Endothelial cell of umbilical vein (primary cell): ENCODE measurements around the gene SPSB2. TPM values are rescaled to one million over a fixed set of nuclear protein-coding genes. Genes with fewer than 3 reads are reported as not detected.

Source experiments
- BruUV-seq: library from RNA; stranded (reverse); fragments of 400-500 nt; replicated peaks from 2 replicates; lab custom pipeline; 2021; lab: Mats Ljungman, UMichigan
- CTCF ChIA-PET: fragments of 300-600, 350-600 bp; sonication (Branson Sonifier 250); formaldehyde crosslinking; loops from one replicate; lab custom pipeline; 2021; ENCODE audit warnings: antibody characterized with exemption, inconsistent platforms; lab: Charles Lee
- POLR2A ChIA-PET: fragments of 300-600, 350-600 bp; sonication (Branson Sonifier 250); formaldehyde crosslinking; loops from one replicate; lab custom pipeline; 2021; ENCODE audit warnings: antibody characterized with exemption, inconsistent platforms; lab: Charles Lee
- DNase-seq: peaks from one replicate; pipeline ENCODE4 v3.0.0-alpha.2; 2011; ENCODE audit warnings: low read depth, low spot score
- FAIRE-seq: peaks from 2 replicates; lab custom pipeline; 2011; peaks lifted over from hg19 to GRCh38; lab: Jason Lieb, UNC
- H2AFZ ChIP-seq: 2 replicates; pipeline ENCODE4 v1.6.0; 2012; ENCODE audit warnings: low read depth, low read length, control low read depth, inconsistent platforms
- H3K27ac ChIP-seq: 2 replicates; pipeline ENCODE4 v1.5.1; 2011; ENCODE audit warnings: low read depth, mild to moderate bottlenecking, control low read depth, low read length, moderate library complexity; ENCODE audit not compliant: insufficient read depth
- H3K27me3 ChIP-seq, 2 experiments: 2 replicates each; pipeline versions ENCODE4 v1.6.0 to v1.6.1; 2011; ENCODE audit warnings: low read length in 2 of 2, mixed read lengths in 1 of 2; ENCODE audit not compliant: control insufficient read depth in 2 of 2, insufficient read depth in 2 of 2
- H3K36me3 ChIP-seq, 2 experiments: 2 replicates in 1 of 2; 3 replicates in 1 of 2; pipeline ENCODE4 v1.5.1; 2011; ENCODE audit warnings: low read length in 2 of 2, mild to moderate bottlenecking in 1 of 2, moderate library complexity in 1 of 2; ENCODE audit not compliant: control insufficient read depth in 2 of 2, insufficient read depth in 2 of 2; ENCODE audit errors: extremely low read depth in 1 of 2
- H3K4me1 ChIP-seq: 3 replicates; pipeline ENCODE4 v1.5.1; 2011; ENCODE audit warnings: mild to moderate bottlenecking, low read length; ENCODE audit not compliant: control insufficient read depth, insufficient read depth; ENCODE audit errors: extremely low read depth
- H3K4me2 ChIP-seq: 2 replicates; pipeline ENCODE4 v1.6.1; 2011; ENCODE audit warnings: low read length, control low read depth, mixed read lengths; ENCODE audit not compliant: insufficient read depth
- H3K4me3 ChIP-seq, 3 experiments: fragments of 200-600 bp in 1 of 3; sonication (generic), shearing (Covaris generic) in 1 of 3; replicated peaks in 1 of 3; 2 replicates each; pipeline ENCODE4 v1.5.1; 2011 to 2016; ENCODE audit warnings: control low read depth in 3 of 3, low read length in 3 of 3, mild to moderate bottlenecking in 2 of 3, inconsistent platforms in 1 of 3, low read depth in 1 of 3, moderate library complexity in 1 of 3; ENCODE audit not compliant: insufficient read depth in 1 of 3
- H3K79me2 ChIP-seq: 2 replicates; pipeline ENCODE4 v1.6.0; 2012; ENCODE audit warnings: low read length, inconsistent platforms; ENCODE audit not compliant: control insufficient read depth, insufficient read depth
- H3K9ac ChIP-seq: replicated peaks from 2 replicates; pipeline ENCODE3; 2011; ENCODE audit warnings: low read length, control low read depth; ENCODE audit not compliant: insufficient read depth; ENCODE audit errors: extremely low read depth
- H3K9me1 ChIP-seq: replicated peaks from 3 replicates; pipeline ENCODE4 v1.6.0; 2011; ENCODE audit warnings: mild to moderate bottlenecking, low read length; ENCODE audit not compliant: control insufficient read depth, insufficient read depth; ENCODE audit errors: extremely low read depth
- H3K9me3 ChIP-seq: replicated peaks from 2 replicates; pipeline ENCODE4 v1.5.1; 2012; ENCODE audit warnings: low read length, inconsistent platforms; ENCODE audit not compliant: control insufficient read depth, insufficient read depth
- H4K20me1 ChIP-seq: replicated peaks from 2 replicates; pipeline ENCODE3; 2011; ENCODE audit warnings: mild to moderate bottlenecking, low read length; ENCODE audit not compliant: control insufficient read depth, insufficient read depth; ENCODE audit errors: extremely low read depth
- CTCF ChIP-seq, 2 donors: IDR thresholded peaks; 1 replicate in 1 of 2; 2 replicates in 1 of 2; pipeline ENCODE4 v1.5.1; 2011; ENCODE audit warnings: low read length in 2 of 2, mild to moderate bottlenecking in 2 of 2, moderate library complexity in 2 of 2, control low read depth in 1 of 2, inconsistent platforms in 1 of 2, low read depth in 1 of 2; ENCODE audit not compliant: insufficient read depth in 1 of 2; ENCODE audit errors: extremely low read depth in 1 of 2
- EZH2 ChIP-seq: IDR thresholded peaks from 2 replicates; pipeline ENCODE4 v1.6.1; 2012; ENCODE audit warnings: borderline replicate concordance, low read depth, mild to moderate bottlenecking, moderate library complexity, low read length, inconsistent platforms; ENCODE audit not compliant: severe bottlenecking
- FOS ChIP-seq: IDR thresholded peaks from 2 replicates; pipeline ENCODE4 v1.6.1; 2011; ENCODE audit warnings: mild to moderate bottlenecking, low read length, moderate library complexity, borderline replicate concordance; ENCODE audit not compliant: insufficient read depth
- GATA2 ChIP-seq: IDR thresholded peaks from 2 replicates; pipeline ENCODE4 v1.7.0; 2011; ENCODE audit warnings: low read depth, mild to moderate bottlenecking, moderate library complexity, mixed read lengths, low read length; ENCODE audit not compliant: insufficient read length, insufficient read depth
- JUN ChIP-seq: IDR thresholded peaks from 2 replicates; pipeline ENCODE4 v1.6.1; 2011; ENCODE audit warnings: borderline replicate concordance, low read depth; ENCODE audit not compliant: insufficient read length, insufficient read depth
- MYC ChIP-seq: IDR thresholded peaks from one replicate; pipeline ENCODE4 v1.6.1; 2011; ENCODE audit warnings: mild to moderate bottlenecking, low read depth, low read length
- POLR2A ChIP-seq: IDR thresholded peaks from 2 replicates; pipeline ENCODE4 v1.6.1; 2012; ENCODE audit warnings: low read depth, mild to moderate bottlenecking, control low read depth, low read length
- POLR2AphosphoS5 ChIP-seq: IDR thresholded peaks from 2 replicates; pipeline ENCODE4 v1.6.1; 2012; ENCODE audit warnings: low read depth, mild to moderate bottlenecking, control low read depth, low read length, moderate library complexity; ENCODE audit not compliant: insufficient read depth
- dilution Hi-C: fragments of 300-500 bp; cut with MboI; formaldehyde crosslinking; loops from one replicate; pipeline ENCODE4 v1.15.0; 2019; ENCODE audit warnings: low sequenced_read_pairs; ENCODE audit not compliant: extremely low pct_ligation_motif_present
- intact Hi-C: fragments of 100-400 bp; cut with micrococcal nuclease; formaldehyde crosslinking; loops from one replicate; pipeline ENCODE4 v1.10.0; 2022
- polyA plus RNA-seq, 4 experiments: library from polyadenylated mRNA; depleted of rRNA in 3 of 4; stranded (reverse) in 3 of 4; unstranded in 1 of 4; fragments of >200 nt; gene quantifications; 2 replicates each; pipeline versions ENCODE4 v1.2.1 to v1.2.3, GENCODE V29; 2011 to 2012; ENCODE audit warnings: missing spikeins in 1 of 4
- total RNA-seq: library from RNA; stranded (reverse); gene quantifications from 2 replicates; pipeline ENCODE4 v1.2.3, GENCODE V29; 2021
- TF ChIP-seq, protein P1 (sequence below): IDR thresholded peaks from 2 replicates; pipeline ENCODE4 v1.6.1; 2011; ENCODE audit not compliant: insufficient read depth, insufficient read length

The SPSB2 gene
- total and polyA plus RNA-seq, 2 donors (not counting 3 experiments of a cell fraction or from before 2014, with no cell fraction given), result 3.8 to 6.9 TPM

DNA sequence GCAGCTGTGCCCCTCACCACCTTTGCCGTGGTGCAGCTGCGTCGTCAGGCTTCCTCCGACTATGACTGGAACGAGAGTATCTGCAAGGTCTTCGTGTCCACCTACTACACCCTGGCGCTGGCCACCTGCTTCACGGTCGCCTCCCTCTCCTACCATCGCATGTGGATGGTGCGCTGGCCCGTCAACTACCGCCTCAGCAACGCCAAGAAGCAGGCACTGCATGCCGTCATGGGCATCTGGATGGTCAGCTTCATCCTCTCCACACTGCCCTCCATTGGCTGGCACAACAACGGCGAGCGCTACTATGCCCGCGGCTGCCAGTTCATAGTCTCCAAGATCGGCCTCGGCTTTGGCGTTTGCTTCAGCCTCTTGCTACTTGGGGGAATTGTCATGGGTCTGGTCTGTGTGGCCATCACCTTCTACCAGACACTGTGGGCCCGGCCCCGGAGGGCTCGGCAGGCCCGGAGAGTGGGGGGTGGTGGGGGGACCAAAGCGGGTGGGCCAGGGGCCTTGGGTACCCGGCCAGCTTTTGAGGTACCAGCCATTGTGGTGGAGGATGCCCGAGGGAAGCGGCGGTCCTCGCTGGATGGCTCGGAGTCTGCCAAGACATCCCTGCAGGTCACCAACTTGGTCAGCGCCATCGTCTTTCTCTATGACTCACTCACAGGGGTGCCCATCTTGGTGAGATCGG is 48.9 kb downstream of the SPSB2 start:
- Histone ChIP-seq H4K20me1 (no peaks in the 10 kb centered on the region), H3K9ac (no peak overlapping the region), H3K9me3 (no peaks in the 10 kb centered on the region), H3K4me1 (peaks cover 23% of the 10 kb centered on the region), H3K27ac (no peak overlapping the region), H3K4me2 (no peak overlapping the region), H3K79me2 (peaks cover 10% of the 10 kb centered on the region), H3K4me3 (no peak overlapping the region), H3K36me3 (no peaks in the 10 kb centered on the region), H3K27me3 (peaks cover 3% of the 10 kb centered on the region in 2 experiments), H3K9me1 (no peaks in the 10 kb centered on the region), H2AFZ (no peak overlapping the region)
- no TSS peak for BruUV-seq
- dilution Hi-C loops (no loop called here), intact Hi-C loops (no loop called here)
- ChIA-PET CTCF (interaction anchor here (0.8 to 12.0 kb wide), 19 partner anchors 10 to 271 kb away, joined by 3 to 148 read pairs (median 5); partner anchors contain the start of genes CD4, COPS7A, LAG3 and MLF2), POLR2A (interaction anchor here (1.1 kb wide), 1 partner anchor 58 kb away, joined by 4 read pairs; the partner anchor contains the start of gene PTMS)
- TF ChIP-seq CTCF (IDR thresholded peaks at IDR 0.05; ENCODE audit: extremely low read depth in 1 of 2, insufficient read depth in 1 of 2, low read depth in 1 of 2, low read length in 2 of 2), result no peak
- TF ChIP-seq FOS, result no peak
- TF ChIP-seq POLR2A, result no peak
- TF ChIP-seq, protein P1, sequence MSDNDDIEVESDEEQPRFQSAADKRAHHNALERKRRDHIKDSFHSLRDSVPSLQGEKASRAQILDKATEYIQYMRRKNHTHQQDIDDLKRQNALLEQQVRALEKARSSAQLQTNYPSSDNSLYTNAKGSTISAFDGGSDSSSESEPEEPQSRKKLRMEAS, result no peak
- TF ChIP-seq MYC, result no peak
- no peak for TF ChIP-seq EZH2
- TF ChIP-seq GATA2, result no peak
- TF ChIP-seq JUN, result no peak
- no peak for TF ChIP-seq POLR2AphosphoS5
- no peak for FAIRE-seq
- DNase-seq, result no peak
